HUDEP-2 (cell line): Measurements from ENCODE around the gene TUFT1.

ENCODE experiments used
- DNase-seq, 76 experiments: peaks; one replicate each; lab custom pipeline; 2025; ENCODE audit not compliant: unreplicated experiment in 76 of 76; lab: John Stamatoyannopoulos, UW

The TUFT1 gene

GRCh38 chr1:151578941-151579340 is 38.8 kb downstream of the TUFT1 start:
- DNase-seq: no peak

GRCh38 chr1:151579436-151580225 is 39.5 kb downstream of the TUFT1 start:
- DNase-seq: no peak

- no peak for DNase-seq
Measured at GRCh38 chr1:151581451-151581850, 41.3 kb downstream of the TUFT1 start.

GRCh38 chr1:151581921-151582320 is 41.8 kb downstream of the TUFT1 start:
- no peak for DNase-seq

GRCh38 chr1:151583796-151584195 is 43.7 kb downstream of the TUFT1 start:
- no peak for DNase-seq

- DNase-seq: peak in 53 of 76 experiments; percentile 5 to 67 (median 33)
Measured at GRCh38 chr1:151584278-151584677, 44.2 kb downstream of the TUFT1 start.

- DNase-seq: peak in 1 of 76 experiments; percentile 15
Measured at GRCh38 chr1:151584780-151585179, 44.7 kb downstream of the TUFT1 start.

GRCh38 chr1:151585622-151586021 is 45.5 kb downstream of the TUFT1 start:
- DNase-seq: no peak

- no peak for DNase-seq
Measured at GRCh38 chr1:151590961-151591360, 50.9 kb downstream of the TUFT1 start.

- no peak for DNase-seq
Measured at GRCh38 chr1:151593730-151594129, 53.6 kb downstream of the TUFT1 start.

GRCh38 chr1:151594143-151594625 is 54.1 kb downstream of the TUFT1 start:
- peak in 53 of 76 experiments; percentile 3 to 66 (median 39) for DNase-seq

GRCh38 chr1:151596166-151596953 is 56.3 kb downstream of the TUFT1 start:
- peak in 73 of 76 experiments; percentile 14 to 85 (median 58) for DNase-seq

- DNase-seq: peak in 3 of 76 experiments; percentile 5 to 17 (median 7)
Measured at GRCh38 chr1:151602550-151602949, 62.4 kb downstream of the TUFT1 start.

GRCh38 chr1:151604291-151604690 is 64.2 kb downstream of the TUFT1 start:
- no peak for DNase-seq

- DNase-seq: no peak
Measured at GRCh38 chr1:151606384-151606783, 66.3 kb downstream of the TUFT1 start.

GRCh38 chr1:151606857-151607256 is 66.7 kb downstream of the TUFT1 start:
- DNase-seq: no peak

GRCh38 chr1:151610142-151610541 is 70.0 kb downstream of the TUFT1 start:
- no peak for DNase-seq

- peak in 5 of 76 experiments; percentile 3 to 35 (median 26) for DNase-seq
Measured at GRCh38 chr1:151611288-151611790, 71.2 kb downstream of the TUFT1 start.

GRCh38 chr1:151611832-151612500 is 71.9 kb downstream of the TUFT1 start, which contains the start of gene SNX27:
Gene SNX27, plus strand, starts transcription at chr1:151612050. Its CDS starts 152 bp downstream, at chr1:151612202.
- DNase-seq: peak in 74 of 76 experiments; percentile 16 to 91 (median 80)

- peak in 4 of 76 experiments; percentile 5 to 12 (median 8) for DNase-seq
Measured at GRCh38 chr1:151612501-151613281, 72.6 kb downstream of the TUFT1 start.
